Activated naive CD4-positive, alpha-beta T cell treated with Interleukin-2 at 50 U/mL for 16 hours (primary cell): ENCODE measurements around the gene CDH26.
"Not testable (repeated sequence)": the region's sequence is repeated elsewhere in the genome, so short reads cannot be mapped to it uniquely, and the experiment has no call there.

Source experiments
- DNase-seq: peaks from one replicate; pipeline ENCODE4 v3.0.0-alpha.2; 2020

The CDH26 gene

DNA sequence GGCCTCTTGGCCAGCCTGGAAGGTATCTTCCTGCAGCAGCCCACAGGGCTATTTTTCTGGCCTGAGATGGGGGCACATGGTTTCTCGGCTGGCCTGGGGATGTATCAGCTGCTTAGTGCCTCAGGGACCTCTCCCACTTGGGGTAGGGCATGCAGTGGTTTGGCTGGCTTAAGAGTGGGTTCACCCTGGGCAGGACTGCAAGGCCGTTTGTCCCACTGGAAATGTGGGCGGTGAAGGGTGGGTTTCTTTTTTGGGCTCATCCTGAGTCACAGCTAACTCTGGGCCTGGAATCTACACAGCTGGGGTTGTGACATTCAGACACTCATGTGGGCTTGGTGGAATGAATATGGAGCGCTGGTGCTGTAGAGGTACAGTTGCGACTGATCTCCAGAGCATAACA, 62.0 kb downstream of the CDH26 start:
- DNase-seq: no peak

GRCh38 chr20:60021104-60021503, 62.9 kb downstream of the CDH26 start:
- DNase-seq: no peak

DNA sequence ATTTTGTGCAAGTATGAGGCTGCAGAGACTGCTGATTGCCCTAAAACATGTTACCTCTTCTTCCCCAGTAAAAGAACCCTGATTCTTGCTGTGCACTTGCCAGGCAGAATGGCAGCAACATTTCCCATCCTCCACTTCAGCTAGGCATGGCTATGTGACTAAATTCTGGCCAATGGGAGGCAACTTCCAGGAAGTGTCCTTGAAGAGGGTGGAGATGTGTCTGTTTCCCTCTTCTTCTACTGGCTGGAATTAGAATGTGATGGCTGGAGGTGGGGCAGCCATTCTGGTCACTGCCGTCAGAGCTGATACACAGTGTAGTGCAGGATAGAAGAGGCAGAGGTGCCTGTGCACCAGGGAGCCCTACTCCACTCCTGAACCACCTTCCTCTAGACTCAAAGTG, 64.6 kb downstream of the CDH26 start:
- no peak for DNase-seq

GRCh38 chr20:60024245-60024644, 66.0 kb downstream of the CDH26 start:
- DNase-seq: no peak

DNA sequence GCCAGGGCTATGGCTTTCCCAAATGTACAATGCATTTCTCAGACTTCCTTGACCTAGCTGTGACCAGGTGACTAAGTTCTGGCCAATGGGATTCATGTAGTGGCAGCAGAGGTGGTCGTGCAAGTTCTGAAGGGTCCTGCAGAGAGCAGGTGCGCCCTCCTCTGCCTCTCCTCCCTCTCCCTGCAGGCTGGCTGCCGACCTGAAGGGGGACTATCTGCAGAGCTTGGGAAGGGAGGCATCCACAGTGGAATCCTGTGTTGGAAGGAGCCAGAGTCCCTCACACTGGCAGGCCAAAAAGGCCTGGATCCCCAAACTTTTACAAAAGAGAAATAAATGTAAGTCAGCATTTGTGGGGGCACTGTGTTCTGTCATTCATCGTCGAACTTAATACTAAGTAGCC, 66.6 kb downstream of the CDH26 start:
- DNase-seq: no peak

GRCh38 chr20:60026010-60026409, 67.8 kb downstream of the CDH26 start:
- DNase-seq: no peak

DNA sequence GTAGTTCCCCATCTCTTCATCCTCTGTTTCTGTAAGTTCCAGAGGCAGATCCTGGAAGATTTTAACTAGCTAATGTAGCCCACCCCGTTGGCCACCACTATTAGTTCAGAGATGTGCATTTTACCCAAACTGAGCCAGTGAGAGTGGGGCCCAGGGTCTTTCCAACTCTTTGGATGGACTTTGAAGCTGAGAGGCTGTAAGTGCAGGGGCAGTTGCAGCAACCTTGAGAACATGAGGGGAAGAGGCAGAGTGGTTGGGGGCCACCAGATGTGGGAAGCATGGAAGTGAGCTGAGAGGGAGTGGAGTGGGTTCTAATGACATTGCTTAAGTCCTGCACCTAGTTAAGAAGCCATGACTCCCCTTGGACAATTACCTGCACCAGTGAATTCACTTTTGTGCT, 72.2 kb downstream of the CDH26 start:
- DNase-seq: no peak

DNA sequence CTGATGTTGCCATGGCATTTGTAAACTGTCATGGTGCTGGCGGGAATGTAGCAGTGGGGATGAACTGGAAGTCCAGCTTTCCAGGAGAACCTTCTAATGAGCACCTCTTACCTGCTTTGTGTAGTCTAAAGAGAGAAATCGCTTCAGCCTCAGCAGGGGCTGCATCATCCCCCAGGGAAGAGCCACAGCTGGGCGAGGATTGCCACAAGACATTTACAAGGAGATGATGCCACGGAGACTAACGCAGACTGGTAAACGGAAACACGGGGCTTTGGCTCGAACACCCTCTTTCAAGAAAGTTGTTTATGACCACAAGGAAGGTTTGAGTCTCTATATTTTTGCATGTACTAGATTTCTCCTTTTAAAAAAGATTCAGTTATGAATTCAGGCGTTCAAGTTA, 72.9 kb downstream of the CDH26 start:
- no peak for DNase-seq

- DNase-seq: no peak
These were observed 76.2 kb downstream of the CDH26 start for GRCh38 chr20:60034231-60035110.

GRCh38 chr20:60035486-60035885, 77.3 kb downstream of the CDH26 start:
- DNase-seq: no peak

GRCh38 chr20:60036346-60036745, 78.1 kb downstream of the CDH26 start:
- no peak for DNase-seq

DNA sequence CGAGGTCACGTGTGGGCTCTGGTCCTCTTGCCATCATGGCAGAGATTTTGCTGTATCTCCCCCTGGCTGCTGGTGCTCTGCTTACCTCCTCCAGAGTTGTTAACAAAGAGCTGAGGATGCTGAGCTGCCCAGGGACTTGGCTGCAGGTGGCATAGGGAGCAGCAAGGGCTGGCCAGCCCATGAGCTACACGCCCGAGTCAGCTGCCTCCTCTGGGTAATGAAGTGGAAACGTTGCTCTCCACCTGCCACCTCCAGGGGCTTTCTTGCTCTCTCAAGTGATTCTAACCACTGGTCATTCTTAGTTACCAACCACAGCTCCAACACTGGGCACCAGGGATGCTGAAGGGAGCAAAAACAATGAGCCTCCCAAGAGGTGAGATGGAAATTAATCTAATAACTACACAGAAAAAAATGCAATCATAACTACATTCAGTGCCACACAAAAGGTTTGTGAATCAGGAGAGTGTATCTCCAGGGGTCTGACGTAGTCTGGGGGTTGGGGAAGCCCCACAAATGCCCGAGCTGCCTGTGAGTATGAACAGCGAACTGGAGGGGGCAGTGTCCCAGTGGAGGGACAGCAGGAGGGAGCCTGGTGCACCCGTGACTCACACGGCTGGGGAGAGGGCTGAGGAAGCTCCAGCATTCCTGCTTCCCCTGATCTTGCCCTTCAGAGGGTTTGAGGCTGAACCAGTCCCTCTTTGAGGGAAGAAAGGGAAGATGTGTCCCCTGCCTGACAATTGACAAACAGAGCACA, 78.7 kb downstream of the CDH26 start:
- no peak for DNase-seq

DNA sequence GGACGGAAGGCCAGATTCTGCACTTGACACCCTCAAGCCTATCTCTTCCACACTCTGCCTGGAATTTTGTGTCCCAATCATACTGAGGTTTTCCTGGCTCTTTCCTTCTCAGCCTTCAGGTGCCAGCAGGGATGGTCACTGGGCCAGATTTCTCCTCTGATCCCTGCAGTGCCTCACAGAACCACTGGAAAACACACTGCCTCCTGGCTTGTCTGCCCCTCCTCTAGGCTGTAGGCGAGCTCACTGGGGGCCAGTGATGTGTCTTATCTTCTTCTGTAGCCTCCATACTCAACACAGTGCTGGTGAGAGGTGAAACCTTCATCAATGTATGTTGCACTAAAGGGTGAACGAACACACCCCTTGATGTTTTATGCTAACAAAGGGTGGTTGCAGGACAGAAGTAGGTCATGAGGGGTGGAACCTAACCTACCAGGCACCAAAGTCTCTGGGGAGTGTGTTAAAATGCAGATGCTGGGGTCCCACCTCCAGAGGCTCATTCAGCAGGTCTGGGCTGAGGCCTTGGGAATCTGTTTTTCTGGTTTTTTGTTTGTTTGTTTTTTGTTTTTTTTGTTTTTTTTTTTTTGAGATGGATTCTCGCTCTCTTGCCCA, 80.3 kb downstream of the CDH26 start:
- DNase-seq: no peak

GRCh38 chr20:60039526-60039925, 81.3 kb downstream of the CDH26 start:
- DNase-seq: no peak

GRCh38 chr20:60040471-60041162, 82.4 kb downstream of the CDH26 start:
- no peak for DNase-seq

DNA sequence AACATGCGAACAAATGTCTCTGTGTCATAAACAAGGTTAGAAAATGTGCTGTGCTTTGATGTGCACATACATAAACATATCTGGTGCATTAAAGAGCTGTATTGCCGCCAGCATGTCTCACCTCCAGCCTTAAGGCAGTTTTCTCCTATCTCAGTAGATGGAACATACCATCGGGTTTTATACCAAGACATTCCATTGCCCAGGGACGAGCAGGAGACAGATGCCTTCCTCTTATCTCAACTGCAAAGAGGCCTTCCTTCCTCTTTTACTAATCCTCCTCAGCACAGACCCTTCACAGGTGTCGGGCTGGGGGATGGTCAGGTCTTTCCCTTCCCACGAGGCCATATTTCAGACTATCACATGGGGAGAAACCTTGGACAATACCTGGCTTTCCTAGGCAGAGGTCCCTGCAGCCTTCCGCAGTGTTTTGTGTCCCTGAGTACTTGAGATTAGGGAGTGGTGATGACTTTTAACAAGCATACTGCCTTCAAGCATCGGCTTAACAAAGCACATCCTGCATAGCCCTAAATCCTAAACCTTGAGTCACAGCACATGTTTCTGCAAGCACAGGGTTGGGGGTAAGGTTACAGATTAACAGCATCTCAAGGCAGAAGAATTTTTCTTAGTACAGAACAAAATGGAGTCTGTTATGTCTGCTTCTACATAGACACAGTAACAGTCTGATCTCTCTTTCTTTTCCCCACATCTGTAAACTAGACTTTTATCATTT, 83.4 kb downstream of the CDH26 start:
- DNase-seq: not testable (repeated sequence)

GRCh38 chr20:60043435-60043834, 85.2 kb downstream of the CDH26 start:
- no peak for DNase-seq

DNA sequence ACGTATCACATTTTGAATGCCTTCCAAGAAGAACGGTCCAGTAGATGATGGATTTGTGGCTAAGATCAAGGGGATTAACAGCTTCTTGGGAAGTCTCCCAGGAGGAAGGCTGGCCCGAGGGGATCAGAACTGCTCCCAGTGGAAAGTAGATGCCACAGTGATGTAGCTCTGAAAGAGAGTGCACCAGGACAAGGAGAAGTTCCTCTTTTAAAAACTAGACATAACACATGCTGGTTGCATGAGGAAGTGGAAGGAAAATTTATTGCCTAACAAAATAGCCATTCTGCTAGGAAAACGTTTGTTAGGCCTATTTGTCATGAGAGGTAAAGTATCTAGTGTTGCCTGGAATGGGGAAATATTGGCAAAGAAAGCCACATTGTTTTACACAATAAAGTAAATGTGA, 87.8 kb downstream of the CDH26 start:
- DNase-seq: no peak

GRCh38 chr20:60046436-60046835, 88.2 kb downstream of the CDH26 start:
- DNase-seq: no peak

GRCh38 chr20:60046860-60047259, 88.6 kb downstream of the CDH26 start:
- no peak for DNase-seq

GRCh38 chr20:60048634-60049521, 90.7 kb downstream of the CDH26 start:
- no peak for DNase-seq
